Neutrophil (primary cell): Measurements from ENCODE around the gene APP.
"Not testable (repeated sequence)": the region's sequence is repeated elsewhere in the genome, so short reads cannot be mapped to it uniquely, and the experiment has no call there.

Experiments
- H3K27ac ChIP-seq: fragments of 200-600 bp; sonication (generic); 2 replicates; pipeline ENCODE4 v1.5.1; 2016; ENCODE audit warnings: mild to moderate bottlenecking, moderate library complexity
- H3K27me3 ChIP-seq: fragments of 200-600 bp; sonication (generic); 2 replicates; pipeline ENCODE4 v1.6.0; 2016; ENCODE audit warnings: mild to moderate bottlenecking
- H3K36me3 ChIP-seq: fragments of 200-600 bp; sonication (generic); 2 replicates; pipeline ENCODE4 v1.5.1; 2017
- H3K4me1 ChIP-seq, 2 experiments: fragments of 200-600 bp in 1 of 2; sonication (generic) in 1 of 2; 1 replicate in 1 of 2; 2 replicates in 1 of 2; pipeline versions ENCODE4 v1.5.1 to v1.6.1; 2013 to 2016; ENCODE audit warnings: low read depth in 1 of 2, low read length in 1 of 2, mild to moderate bottlenecking in 1 of 2, moderate library complexity in 1 of 2; ENCODE audit not compliant: control insufficient read depth in 1 of 2, insufficient read depth in 1 of 2
- H3K4me3 ChIP-seq, 2 experiments: fragments of 200-600 bp in 1 of 2; sonication (generic) in 1 of 2; 1 replicate in 1 of 2; 2 replicates in 1 of 2; pipeline ENCODE4 v1.5.1; 2013 to 2016; ENCODE audit warnings: low read depth in 1 of 2, low read length in 1 of 2, mild to moderate bottlenecking in 1 of 2, moderate library complexity in 1 of 2
- H3K9me3 ChIP-seq: fragments of 200-600 bp; sonication (generic); 2 replicates; pipeline ENCODE4 v1.5.1; 2016
- CTCF ChIP-seq: fragments of 200-600 bp; sonication (generic); IDR thresholded peaks from 2 replicates; pipeline ENCODE4 v1.5.1; 2016; ENCODE audit warnings: antibody characterized with exemption

APP gene

GRCh38 chr21:26136671-26137070, 33.9 kb downstream of the APP start:
- H3K4me3 ChIP-seq, result no peak overlapping the region
- H3K27me3 ChIP-seq, result no peaks in the 10 kb centered on the region
- no peak for TF ChIP-seq CTCF
- H3K36me3 ChIP-seq, result no peaks in the 10 kb centered on the region
- peaks cover 49 to 57% of the 10 kb centered on the region in 2 experiments for H3K4me1 ChIP-seq
- H3K9me3 ChIP-seq, result no peaks in the 10 kb centered on the region
- H3K27ac ChIP-seq, result peak overlapping the region; percentile 47

GRCh38 chr21:26135520-26135919, 35.0 kb downstream of the APP start:
- Histone ChIP-seq H3K9me3 (no peaks in the 10 kb centered on the region), H3K4me3 (no peak overlapping the region), H3K36me3 (no peaks in the 10 kb centered on the region), H3K27me3 (no peaks in the 10 kb centered on the region), H3K27ac (no peak overlapping the region), H3K4me1 (peaks cover 40 to 48% of the 10 kb centered on the region in 2 experiments)
- no peak for TF ChIP-seq CTCF

- Histone ChIP-seq H3K36me3 (no peaks in the 10 kb centered on the region), H3K4me1 (peaks cover 16 to 18% of the 10 kb centered on the region in 2 experiments), H3K9me3 (no peaks in the 10 kb centered on the region), H3K4me3 (no peak overlapping the region), H3K27me3 (no peaks in the 10 kb centered on the region), H3K27ac (no peak overlapping the region)
- TF ChIP-seq CTCF, result no peak
Measured at GRCh38 chr21:26131554-26131953, 39.0 kb downstream of the APP start.

GRCh38 chr21:26131053-26131452, 39.5 kb downstream of the APP start:
- not testable (repeated sequence) for H3K9me3 ChIP-seq, H3K27me3 ChIP-seq, H3K4me3 ChIP-seq, H3K36me3 ChIP-seq, H3K27ac ChIP-seq
- peaks cover 11 to 13% of the 10 kb centered on the region in 2 experiments for H3K4me1 ChIP-seq

GRCh38 chr21:26130249-26130881, 40.2 kb downstream of the APP start:
- Histone ChIP-seq H3K27me3 (no peaks in the 10 kb centered on the region), H3K4me1 (peaks cover 10 to 13% of the 10 kb centered on the region in 2 experiments), H3K4me3 (no peak overlapping the region), H3K36me3 (no peaks in the 10 kb centered on the region), H3K27ac (peak overlapping the region; percentile 34), H3K9me3 (no peaks in the 10 kb centered on the region)
- TF ChIP-seq CTCF, result no peak

GRCh38 chr21:26127918-26128317, 42.7 kb downstream of the APP start:
- no peaks in the 10 kb centered on the region for H3K9me3 ChIP-seq
- peaks cover 5 to 8% of the 10 kb centered on the region in 2 experiments for H3K4me1 ChIP-seq
- no peaks in the 10 kb centered on the region for H3K36me3 ChIP-seq
- no peak overlapping the region for H3K4me3 ChIP-seq
- H3K27ac ChIP-seq, result no peak overlapping the region
- no peaks in the 10 kb centered on the region for H3K27me3 ChIP-seq
- no peak for TF ChIP-seq CTCF
